Stimulated activated naive B cell treated with anti-CD40 and anti-IgM and Interleukin-4, amounts not matched to agents 10 μg/mL and 1 μg/mL and 100 μg/mL, for 72 hours (primary cell): Measurements from ENCODE around the gene HOXD3.
A peak's percentile ranks its signal among the peaks of the same experiment; 100 is the strongest.

Experiments
- ATAC-seq, 2 donors: fragments of 150-1000 bp; cut with Tn5 transposase; replicated peaks; 2 replicates each; pipeline ENCODE4 v1.10.0; 2021; ENCODE audit warnings: moderate library complexity in 1 of 2
- DNase-seq: peaks from one replicate; pipeline ENCODE4 v3.0.0; 2021
- H3K27ac Mint-ChIP-seq: one replicate; pipeline ENCODE4 v1.8.0; 2022; ENCODE audit warnings: mild to moderate bottlenecking, mixed read lengths
- H3K27me3 Mint-ChIP-seq, 2 donors: one replicate each; pipeline ENCODE4 v1.8.0; 2022; ENCODE audit warnings: mixed read lengths in 2 of 2
- H3K36me3 Mint-ChIP-seq, 2 donors: one replicate each; pipeline ENCODE4 v1.8.0; 2022; ENCODE audit warnings: mixed read lengths in 2 of 2, mild to moderate bottlenecking in 1 of 2
- H3K4me1 Mint-ChIP-seq, 2 donors: one replicate each; pipeline ENCODE4 v1.8.0; 2022; ENCODE audit warnings: mixed read lengths in 2 of 2, mild to moderate bottlenecking in 1 of 2
- H3K4me3 Mint-ChIP-seq, 2 donors: one replicate each; pipeline ENCODE4 v1.8.0; 2022; ENCODE audit warnings: mild to moderate bottlenecking in 2 of 2, mixed read lengths in 2 of 2, moderate library complexity in 1 of 2
- H3K9me3 Mint-ChIP-seq, 2 donors: one replicate each; pipeline ENCODE4 v1.8.0; 2022; ENCODE audit warnings: mixed read lengths in 2 of 2, mild to moderate bottlenecking in 1 of 2

The HOXD3 gene

DNA sequence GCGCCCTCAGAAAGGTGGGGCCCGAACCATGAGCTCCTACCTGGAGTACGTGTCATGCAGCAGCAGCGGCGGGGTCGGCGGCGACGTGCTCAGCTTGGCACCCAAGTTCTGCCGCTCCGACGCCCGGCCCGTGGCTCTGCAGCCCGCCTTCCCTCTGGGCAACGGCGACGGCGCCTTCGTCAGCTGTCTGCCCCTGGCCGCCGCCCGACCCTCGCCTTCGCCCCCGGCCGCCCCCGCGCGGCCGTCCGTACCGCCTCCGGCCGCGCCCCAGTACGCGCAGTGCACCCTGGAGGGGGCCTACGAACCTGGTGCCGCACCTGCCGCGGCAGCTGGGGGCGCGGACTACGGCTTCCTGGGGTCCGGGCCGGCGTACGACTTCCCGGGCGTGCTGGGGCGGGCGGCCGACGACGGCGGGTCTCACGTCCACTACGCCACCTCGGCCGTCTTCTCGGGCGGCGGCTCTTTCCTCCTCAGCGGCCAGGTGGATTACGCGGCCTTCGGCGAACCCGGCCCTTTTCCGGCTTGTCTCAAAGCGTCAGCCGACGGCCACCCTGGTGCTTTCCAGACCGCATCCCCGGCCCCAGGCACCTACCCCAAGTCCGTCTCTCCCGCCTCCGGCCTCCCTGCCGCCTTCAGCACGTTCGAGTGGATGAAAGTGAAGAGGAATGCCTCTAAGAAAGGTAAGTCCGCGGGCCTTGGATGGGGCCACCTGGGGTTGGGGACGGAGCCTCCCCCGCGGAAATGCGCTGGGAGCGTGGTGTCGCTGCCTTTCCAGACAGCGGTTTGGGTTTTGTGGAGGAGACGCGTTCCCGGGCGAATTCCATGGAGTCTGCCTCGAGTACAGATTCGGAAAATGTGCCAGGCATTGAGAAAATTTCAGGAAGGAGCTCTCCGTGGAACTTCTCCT, 31.9 kb downstream of the HOXD3 start:
- no peak for DNase-seq
- Mint-ChIP-seq H3K27me3 (peaks cover 58 to 82% of the 10 kb centered on the region in 2 donors), H3K9me3 (peaks cover 2 to 3% of the 10 kb centered on the region in 2 donors), H3K4me3 (peak overlapping the region; percentile 83), H3K36me3 (no peaks in the 10 kb centered on the region), H3K27ac (peak overlapping the region; percentile 63), H3K4me1 (peaks cover 11 to 25% of the 10 kb centered on the region in 2 donors)
- no peak for ATAC-seq

DNA sequence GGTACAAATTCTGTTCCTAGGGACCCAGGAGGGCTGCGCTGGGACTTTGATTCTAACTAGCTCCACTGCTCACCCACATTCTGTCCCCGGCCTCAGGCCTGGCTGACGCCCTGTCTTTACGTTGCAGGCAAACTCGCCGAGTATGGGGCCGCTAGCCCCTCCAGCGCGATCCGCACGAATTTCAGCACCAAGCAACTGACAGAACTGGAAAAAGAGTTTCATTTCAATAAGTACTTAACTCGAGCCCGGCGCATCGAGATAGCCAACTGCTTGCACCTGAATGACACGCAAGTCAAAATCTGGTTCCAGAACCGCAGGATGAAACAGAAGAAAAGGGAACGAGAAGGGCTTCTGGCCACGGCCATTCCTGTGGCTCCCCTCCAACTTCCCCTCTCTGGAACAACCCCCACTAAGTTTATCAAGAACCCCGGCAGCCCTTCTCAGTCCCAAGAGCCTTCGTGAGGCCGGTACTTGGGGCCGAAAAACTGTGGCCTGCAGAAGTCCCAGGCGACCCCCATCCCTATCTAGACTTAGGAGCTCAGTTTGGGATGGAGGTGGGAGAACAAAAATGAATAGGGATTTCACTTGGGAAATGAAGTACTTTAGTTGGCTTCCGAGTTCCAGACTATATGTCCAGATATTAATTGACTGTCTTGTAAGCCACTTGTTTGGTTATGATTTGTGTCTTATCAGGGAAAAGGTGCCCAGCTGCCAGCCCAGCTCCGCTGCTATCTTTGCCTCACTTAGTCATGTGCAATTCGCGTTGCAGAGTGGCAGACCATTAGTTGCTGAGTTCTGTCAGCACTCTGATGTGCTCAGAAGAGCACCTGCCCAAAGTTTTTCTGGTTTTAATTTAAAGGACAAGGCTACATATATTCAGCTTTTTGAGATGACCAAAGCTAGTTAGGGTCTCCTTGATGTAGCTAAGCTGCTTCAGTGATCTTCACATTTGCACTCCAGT, 32.9 kb downstream of the HOXD3 start:
- H3K9me3 Mint-ChIP-seq = peaks cover 2 to 3% of the 10 kb centered on the region in 2 donors
- peaks cover 11 to 25% of the 10 kb centered on the region in 2 donors for H3K4me1 Mint-ChIP-seq
- no peak for ATAC-seq

DNA sequence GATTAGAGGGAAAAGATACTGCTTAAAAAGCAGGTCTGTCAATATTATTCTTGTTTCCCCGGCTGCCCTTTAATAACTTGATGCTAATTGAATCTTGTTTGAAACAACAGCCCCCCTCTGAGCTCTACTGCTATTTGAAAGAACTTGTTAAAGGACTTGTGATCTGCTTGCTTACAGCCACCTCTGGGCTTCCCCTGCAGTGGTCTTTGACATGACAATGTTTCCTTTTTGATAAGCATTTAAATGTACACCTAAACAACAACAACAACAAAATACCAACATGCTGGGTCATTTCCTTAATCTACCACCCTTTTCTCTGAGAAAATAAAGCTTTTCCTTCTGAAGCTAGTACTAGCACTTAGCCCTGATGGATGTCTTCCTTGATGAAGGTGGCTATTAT, 35.2 kb downstream of the HOXD3 start:
- H3K27ac Mint-ChIP-seq = no peak overlapping the region
- peaks cover 11 to 20% of the 10 kb centered on the region in 2 donors for H3K4me1 Mint-ChIP-seq
- DNase-seq = no peak
- no peak overlapping the region for H3K4me3 Mint-ChIP-seq
- no peak for ATAC-seq
- H3K27me3 Mint-ChIP-seq = peaks cover 53 to 78% of the 10 kb centered on the region in 2 donors
- no peaks in the 10 kb centered on the region for H3K9me3 Mint-ChIP-seq
- no peaks in the 10 kb centered on the region for H3K36me3 Mint-ChIP-seq

More for the DNA sequence above, 32.9 kb downstream of the HOXD3 start:
- Mint-ChIP-seq H3K27ac (peak overlapping the region; percentile 37), H3K36me3 (no peaks in the 10 kb centered on the region), H3K27me3 (peaks cover 59 to 85% of the 10 kb centered on the region in 2 donors), H3K4me3 (peak overlapping the region in 1 of 2 donors; percentile 64)
- no peak for DNase-seq

DNA sequence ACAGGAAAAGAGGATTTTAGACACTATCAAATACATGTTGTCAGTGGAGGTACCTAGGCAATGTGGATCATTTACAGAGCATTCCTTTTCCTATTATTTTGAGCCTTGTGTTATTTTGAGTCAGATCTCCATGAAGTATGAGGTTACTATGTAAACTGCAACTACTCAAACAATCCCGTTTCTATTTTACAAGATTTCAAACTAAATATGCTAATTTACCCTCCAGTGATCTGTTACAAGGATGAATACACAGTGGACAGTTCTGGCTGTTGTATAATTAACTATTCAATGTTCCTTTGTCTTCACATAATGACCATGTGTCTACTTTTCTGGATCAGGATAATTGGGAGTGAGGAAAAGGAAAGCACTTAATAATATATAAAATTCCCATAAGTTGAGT, 35.9 kb downstream of the HOXD3 start:
- H3K36me3 Mint-ChIP-seq = no peaks in the 10 kb centered on the region
- ATAC-seq (no peak), DNase-seq (no peak)
- no peak overlapping the region for H3K4me3 Mint-ChIP-seq
- H3K4me1 Mint-ChIP-seq = peaks cover 5 to 13% of the 10 kb centered on the region in 2 donors
- peaks cover 51 to 77% of the 10 kb centered on the region in 2 donors for H3K27me3 Mint-ChIP-seq
- no peaks in the 10 kb centered on the region for H3K9me3 Mint-ChIP-seq
- H3K27ac Mint-ChIP-seq = no peak overlapping the region

DNA sequence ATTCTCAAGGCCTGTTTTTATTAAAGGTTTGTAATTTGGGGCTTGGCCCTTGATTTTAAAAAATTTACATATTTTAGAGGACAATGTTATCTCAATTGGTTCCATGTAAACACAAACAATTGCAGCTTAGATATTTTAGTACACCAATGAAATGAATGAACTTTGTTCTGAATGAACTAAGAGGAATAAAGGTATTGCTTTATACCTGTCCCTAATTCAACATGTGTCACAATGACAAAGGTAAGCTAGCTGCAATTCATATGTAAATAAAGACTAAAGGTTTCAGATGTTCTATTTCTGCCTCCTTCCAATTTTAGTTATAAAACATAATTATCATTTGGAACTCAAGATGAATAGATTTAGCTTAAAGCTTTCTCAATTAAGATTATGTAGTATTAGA, 42.8 kb downstream of the HOXD3 start:
- Mint-ChIP-seq H3K27ac (no peak overlapping the region), H3K36me3 (no peaks in the 10 kb centered on the region), H3K9me3 (peaks cover 0 to 6% of the 10 kb centered on the region in 2 donors), H3K4me3 (no peak overlapping the region), H3K27me3 (peaks cover 39 to 50% of the 10 kb centered on the region in 2 donors), H3K4me1 (no peaks in the 10 kb centered on the region)
- ATAC-seq (no peak), DNase-seq (no peak)

DNA sequence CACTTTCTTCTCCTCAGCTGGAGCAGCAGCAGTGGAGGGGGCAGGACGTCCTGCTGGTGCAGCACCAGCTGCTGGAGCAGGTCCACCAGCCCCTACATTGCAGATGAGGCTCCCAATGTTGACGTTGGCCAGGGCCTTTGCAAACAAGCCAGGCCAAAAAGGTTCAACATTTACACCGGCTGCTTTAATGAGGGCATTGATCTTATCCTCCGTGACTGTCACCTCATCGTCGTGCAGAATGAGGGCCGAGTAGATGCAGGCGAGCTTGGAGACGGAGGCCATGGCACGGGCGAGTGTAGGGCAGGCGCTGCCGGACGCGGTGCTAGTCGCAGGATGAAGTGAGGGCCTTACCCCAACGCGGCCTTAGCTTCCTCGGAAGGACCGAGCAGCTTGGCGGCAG, 43.9 kb downstream of the HOXD3 start:
- no peak for DNase-seq
- ATAC-seq = no peak
- Mint-ChIP-seq H3K9me3 (peaks cover 0 to 6% of the 10 kb centered on the region in 2 donors), H3K27me3 (peaks cover 34 to 47% of the 10 kb centered on the region in 2 donors), H3K4me3 (no peak overlapping the region), H3K27ac (no peak overlapping the region), H3K4me1 (no peaks in the 10 kb centered on the region), H3K36me3 (no peaks in the 10 kb centered on the region)

DNA sequence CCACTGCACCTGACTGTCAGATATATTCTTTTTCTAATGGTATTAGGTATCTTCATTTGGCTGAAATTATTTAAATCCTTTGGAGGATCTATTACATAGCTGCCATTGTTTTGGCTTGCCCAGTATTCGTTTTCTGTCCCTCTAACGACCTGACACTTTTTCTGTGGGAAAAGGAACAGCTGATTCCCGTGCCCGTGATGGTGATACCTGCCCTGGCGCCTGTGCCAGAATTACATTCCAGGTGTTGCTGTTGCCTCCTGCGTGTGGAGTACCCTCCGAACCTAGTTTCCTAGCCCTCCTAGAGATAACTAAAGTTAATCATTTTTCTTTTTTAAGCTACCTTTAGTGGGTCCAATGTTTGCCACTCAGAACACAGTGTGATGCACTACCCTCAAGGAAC, 45.4 kb downstream of the HOXD3 start:
- peaks cover 26 to 38% of the 10 kb centered on the region in 2 donors for H3K27me3 Mint-ChIP-seq
- H3K9me3 Mint-ChIP-seq = peaks cover 0 to 6% of the 10 kb centered on the region in 2 donors
- H3K4me3 Mint-ChIP-seq = no peak overlapping the region
- H3K36me3 Mint-ChIP-seq = no peaks in the 10 kb centered on the region
- ATAC-seq (no peak), DNase-seq (no peak)
- H3K4me1 Mint-ChIP-seq = no peaks in the 10 kb centered on the region
- H3K27ac Mint-ChIP-seq = no peak overlapping the region

DNA sequence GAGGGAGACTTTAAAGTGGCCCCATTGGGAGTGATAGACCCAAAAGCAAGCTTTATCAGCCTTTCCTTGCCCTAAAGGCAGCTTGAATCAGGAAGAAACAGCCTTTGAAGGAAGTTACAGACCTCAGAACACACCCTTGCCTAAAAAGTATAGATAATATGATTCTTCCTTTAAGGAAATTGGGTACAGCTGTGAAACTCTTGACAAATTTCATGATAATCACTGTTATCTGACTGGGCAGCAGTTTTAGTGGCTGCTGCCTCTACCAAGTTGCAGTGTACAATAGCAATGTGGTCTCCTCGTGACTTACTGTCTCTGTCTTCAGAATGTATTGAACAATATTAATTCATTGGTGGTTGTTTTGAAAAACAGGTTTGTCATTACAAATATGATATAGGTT, 48.0 kb downstream of the HOXD3 start:
- Mint-ChIP-seq H3K36me3 (no peaks in the 10 kb centered on the region), H3K27ac (no peak overlapping the region), H3K4me3 (no peak overlapping the region), H3K4me1 (no peaks in the 10 kb centered on the region), H3K9me3 (peaks cover 0 to 6% of the 10 kb centered on the region in 2 donors), H3K27me3 (peaks cover 28 to 32% of the 10 kb centered on the region in 2 donors)
- DNase-seq (no peak), ATAC-seq (no peak)

DNA sequence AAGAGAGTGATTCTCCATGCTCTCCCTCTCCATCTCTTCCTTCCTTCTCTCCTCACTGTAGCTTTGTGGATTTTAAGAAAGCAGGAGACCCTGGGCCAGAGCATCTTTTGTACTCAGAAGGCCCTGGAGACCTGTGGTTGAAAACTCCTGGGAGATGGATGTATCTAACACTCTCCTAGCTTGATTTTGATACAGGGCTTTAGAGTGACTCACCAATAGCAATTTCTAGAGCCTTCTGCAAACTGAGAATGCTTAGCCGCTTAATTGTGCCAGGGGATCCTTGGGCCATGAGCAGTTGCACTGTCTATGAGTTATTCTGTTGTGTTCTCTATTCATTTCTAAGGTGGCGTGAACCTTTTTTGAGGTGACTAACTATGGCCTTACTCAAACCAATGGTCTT, 49.0 kb downstream of the HOXD3 start:
- DNase-seq (no peak), ATAC-seq (no peak)
- peaks cover 29 to 34% of the 10 kb centered on the region in 2 donors for H3K27me3 Mint-ChIP-seq
- no peaks in the 10 kb centered on the region for H3K4me1 Mint-ChIP-seq
- H3K4me3 Mint-ChIP-seq = no peak overlapping the region
- no peaks in the 10 kb centered on the region for H3K36me3 Mint-ChIP-seq
- peaks cover 0 to 3% of the 10 kb centered on the region in 2 donors for H3K9me3 Mint-ChIP-seq
- H3K27ac Mint-ChIP-seq = no peak overlapping the region

DNA sequence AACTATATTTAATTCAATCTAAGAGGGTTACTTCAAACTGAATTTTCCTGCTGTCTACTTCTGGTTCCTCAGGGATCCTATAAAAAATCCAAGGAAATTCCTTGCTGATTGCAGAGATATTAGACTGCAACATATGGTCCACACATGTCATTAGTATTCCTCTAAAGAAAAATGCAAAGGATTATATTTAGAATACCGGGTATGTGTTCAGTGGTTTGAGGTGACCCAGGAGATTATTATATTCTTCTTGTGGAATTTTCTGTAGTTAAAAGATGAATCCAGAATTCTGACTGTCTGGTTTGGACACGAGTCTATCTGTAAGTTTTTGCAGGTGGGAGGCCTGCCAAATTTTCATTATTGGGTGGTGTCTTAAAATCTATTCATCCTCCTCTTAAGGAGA, 49.6 kb downstream of the HOXD3 start:
- Mint-ChIP-seq H3K27me3 (peaks cover 29 to 34% of the 10 kb centered on the region in 2 donors), H3K36me3 (no peaks in the 10 kb centered on the region), H3K9me3 (peaks cover 0 to 3% of the 10 kb centered on the region in 2 donors), H3K4me3 (no peak overlapping the region), H3K4me1 (no peaks in the 10 kb centered on the region), H3K27ac (no peak overlapping the region)
- DNase-seq (no peak), ATAC-seq (no peak)

DNA sequence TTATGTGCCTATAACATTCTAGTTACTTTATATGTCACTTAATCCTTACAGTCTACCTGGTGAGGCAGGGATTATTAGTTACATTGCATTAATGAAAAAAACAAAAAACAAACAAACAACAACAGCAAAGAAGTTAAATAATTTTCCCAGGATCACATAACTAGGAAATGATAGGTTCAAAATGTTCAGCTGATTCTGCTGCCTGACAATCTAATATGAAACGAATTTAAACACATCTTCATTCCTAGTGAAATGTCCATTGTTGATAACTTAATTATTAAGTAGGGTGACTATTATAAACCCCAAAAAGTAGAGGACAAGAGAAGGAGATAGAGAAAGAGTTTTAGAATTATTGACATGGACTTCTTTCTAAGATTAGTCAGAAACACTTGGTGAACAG, 54.0 kb downstream of the HOXD3 start:
- no peaks in the 10 kb centered on the region for H3K9me3 Mint-ChIP-seq
- ATAC-seq (no peak), DNase-seq (no peak)
- H3K27ac Mint-ChIP-seq = no peak overlapping the region
- H3K4me1 Mint-ChIP-seq = no peaks in the 10 kb centered on the region
- no peak overlapping the region for H3K4me3 Mint-ChIP-seq
- no peaks in the 10 kb centered on the region for H3K36me3 Mint-ChIP-seq
- peaks cover 17 to 18% of the 10 kb centered on the region in 2 donors for H3K27me3 Mint-ChIP-seq

DNA sequence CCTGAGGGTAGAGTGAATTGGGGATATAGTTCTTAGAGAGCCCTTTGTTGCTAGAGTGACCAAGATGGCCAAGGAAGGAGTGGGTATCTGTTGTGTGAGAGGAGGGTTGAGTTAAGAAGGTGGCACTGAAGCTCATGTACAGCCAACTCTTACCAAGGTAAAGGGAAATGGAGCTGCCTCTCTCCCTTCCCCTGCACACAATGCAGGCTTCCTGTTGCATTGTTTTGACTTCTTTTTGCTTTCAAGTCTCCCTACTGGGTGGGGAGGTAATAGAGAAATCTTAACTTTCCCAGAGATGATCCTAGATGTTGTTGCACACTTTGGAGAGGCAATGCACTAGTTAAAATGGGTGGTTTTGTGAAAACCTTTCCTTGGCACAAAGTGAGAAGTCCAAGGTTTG, 55.2 kb downstream of the HOXD3 start:
- DNase-seq = no peak
- H3K27ac Mint-ChIP-seq = no peak overlapping the region
- no peaks in the 10 kb centered on the region for H3K36me3 Mint-ChIP-seq
- no peak overlapping the region for H3K4me3 Mint-ChIP-seq
- no peak for ATAC-seq
- H3K4me1 Mint-ChIP-seq = no peaks in the 10 kb centered on the region
- peaks cover 17 to 18% of the 10 kb centered on the region in 2 donors for H3K27me3 Mint-ChIP-seq
- no peaks in the 10 kb centered on the region for H3K9me3 Mint-ChIP-seq

DNA sequence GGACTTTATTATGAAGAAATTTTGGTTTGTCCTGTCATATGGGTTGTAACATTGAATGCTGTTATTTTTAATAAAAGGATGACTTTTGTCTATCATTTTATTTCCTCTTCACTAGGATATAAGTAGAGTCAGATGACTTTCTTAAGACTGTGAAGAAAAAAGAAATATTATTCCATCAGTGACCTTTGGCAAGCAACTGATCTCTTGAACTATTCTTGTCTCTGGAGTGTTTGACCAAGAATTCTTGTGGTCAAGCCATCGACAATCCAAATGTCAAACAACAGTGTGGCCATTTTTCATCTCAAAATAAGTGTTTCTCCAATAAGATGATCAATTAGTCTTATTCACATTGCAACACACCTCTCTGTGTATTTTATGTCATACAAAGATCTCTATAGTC, 56.3 kb downstream of the HOXD3 start:
- ATAC-seq (no peak), DNase-seq (no peak)
- Mint-ChIP-seq H3K4me1 (no peaks in the 10 kb centered on the region), H3K9me3 (no peaks in the 10 kb centered on the region), H3K36me3 (no peaks in the 10 kb centered on the region), H3K4me3 (no peak overlapping the region), H3K27ac (no peak overlapping the region), H3K27me3 (peaks cover 17 to 18% of the 10 kb centered on the region in 2 donors)
